Stimulated activated naive CD8-positive, alpha-beta T cell treated with anti-CD3 and anti-CD28 coated beads, Interleukin-15, Interleukin-2, amounts not matched to agents 100 ng/mL and 50 ng/mL, for 24 hours (primary cell): ENCODE results near the gene FHAD1.

Experiments
- H3K27ac Mint-ChIP-seq: one replicate; pipeline ENCODE4 v1.8.0; 2021; ENCODE audit warnings: mild to moderate bottlenecking, mixed read lengths
- H3K27me3 Mint-ChIP-seq: one replicate; pipeline ENCODE4 v1.8.0; 2021; ENCODE audit warnings: mixed read lengths
- H3K36me3 Mint-ChIP-seq: one replicate; pipeline ENCODE4 v1.8.0; 2021; ENCODE audit warnings: low read depth, mixed read lengths
- H3K4me1 Mint-ChIP-seq: one replicate; pipeline ENCODE4 v1.8.0; 2021; ENCODE audit warnings: low read depth, mixed read lengths
- H3K4me3 Mint-ChIP-seq: one replicate; pipeline ENCODE4 v1.8.0; 2021; ENCODE audit warnings: mild to moderate bottlenecking, mixed read lengths
- H3K9me3 Mint-ChIP-seq: one replicate; pipeline ENCODE4 v1.8.0; 2021; ENCODE audit warnings: mixed read lengths

FHAD1 gene

DNA sequence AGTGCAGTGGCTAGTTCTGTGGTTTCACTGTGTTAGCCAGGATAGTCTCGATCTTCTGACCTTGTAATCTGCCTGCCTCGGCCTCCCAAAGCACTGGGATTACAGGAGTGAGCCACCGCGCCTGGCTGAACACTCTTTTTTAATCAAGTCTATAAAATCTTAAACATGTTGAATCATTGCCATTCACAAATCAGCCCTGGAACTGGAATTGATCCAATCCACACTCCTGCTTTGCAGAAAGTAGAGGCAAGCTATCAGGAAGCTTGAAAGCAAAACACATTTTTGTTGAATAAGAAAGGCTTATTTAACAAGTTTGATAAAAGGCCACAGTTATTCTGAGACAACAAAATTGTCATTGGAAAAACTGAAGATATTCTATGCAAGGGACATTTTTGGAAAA lies 144.3 kb downstream of the FHAD1 start:
- no peak overlapping the region for H3K4me3 Mint-ChIP-seq
- peaks cover 10% of the 10 kb centered on the region for H3K27me3 Mint-ChIP-seq
- no peaks in the 10 kb centered on the region for H3K9me3 Mint-ChIP-seq
- H3K36me3 Mint-ChIP-seq = no peaks in the 10 kb centered on the region
- no peak overlapping the region for H3K27ac Mint-ChIP-seq
- H3K4me1 Mint-ChIP-seq = peaks cover 8% of the 10 kb centered on the region

DNA sequence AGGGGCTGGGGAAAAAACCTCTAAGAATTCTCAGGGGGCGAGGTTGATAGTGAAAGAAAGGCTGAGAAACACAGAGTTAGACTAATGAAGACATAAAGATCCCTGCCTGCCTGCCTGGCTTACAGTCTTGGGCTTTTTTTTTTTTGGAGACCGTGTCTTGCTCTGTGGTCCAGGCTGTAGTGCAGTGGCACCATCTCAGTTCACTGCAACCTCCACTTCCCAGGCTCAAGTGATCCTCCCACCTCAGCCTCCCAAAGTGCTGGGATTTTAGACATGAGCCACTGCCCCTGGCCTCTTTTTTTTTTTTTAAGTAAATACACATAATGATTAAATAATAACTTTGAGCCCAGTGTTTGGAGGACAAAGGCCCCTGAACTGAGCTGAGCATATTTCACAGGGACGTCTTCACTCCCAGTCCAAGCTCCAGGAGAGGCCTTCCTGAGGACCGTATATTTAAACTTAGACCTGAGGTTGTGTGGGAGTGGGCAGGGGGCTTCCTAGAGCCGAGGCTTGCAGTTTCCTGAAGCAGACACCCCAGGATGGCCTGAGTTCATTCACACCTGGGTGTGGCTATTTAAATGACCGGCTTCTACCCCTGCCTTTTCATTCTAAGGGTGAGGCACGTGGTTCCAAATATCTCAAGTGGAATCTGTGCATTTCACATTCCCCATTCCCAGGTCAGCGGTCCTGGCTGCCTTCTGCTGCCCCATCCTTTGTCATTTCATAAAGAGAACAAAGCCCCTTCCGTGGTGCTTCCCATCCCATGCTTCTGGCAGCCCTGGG lies 146.6 kb downstream of the FHAD1 start:
- Mint-ChIP-seq H3K36me3 (no peaks in the 10 kb centered on the region), H3K9me3 (no peaks in the 10 kb centered on the region), H3K27me3 (peaks cover 4% of the 10 kb centered on the region)

DNA sequence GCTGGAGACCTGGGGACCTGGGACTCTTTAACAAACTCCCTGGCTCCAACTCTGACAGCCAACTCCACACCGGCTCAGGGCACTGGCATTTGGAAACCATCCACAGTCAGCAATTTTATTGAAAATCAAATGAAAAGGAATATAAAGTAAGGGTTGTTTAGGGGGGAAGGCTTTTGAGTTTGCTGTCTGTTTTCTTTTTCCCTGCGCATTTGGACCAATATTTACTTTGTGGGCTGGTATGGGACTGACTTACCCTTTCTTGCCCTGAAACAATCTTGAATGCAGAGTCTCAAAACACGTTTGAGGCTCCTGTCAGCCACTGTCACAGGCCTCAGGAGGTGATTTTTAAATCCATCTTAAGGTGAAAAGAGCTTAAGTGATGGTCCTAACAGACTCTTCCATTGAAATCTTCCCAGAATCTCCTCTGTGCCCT lies 147.3 kb downstream of the FHAD1 start:
- no peaks in the 10 kb centered on the region for H3K36me3 Mint-ChIP-seq
- no peak overlapping the region for H3K4me3 Mint-ChIP-seq
- peaks cover 4% of the 10 kb centered on the region for H3K27me3 Mint-ChIP-seq
- no peaks in the 10 kb centered on the region for H3K9me3 Mint-ChIP-seq
- H3K27ac Mint-ChIP-seq = no peak overlapping the region
- H3K4me1 Mint-ChIP-seq = no peaks in the 10 kb centered on the region

More for the DNA sequence above, 146.6 kb downstream of the FHAD1 start:
- Mint-ChIP-seq H3K4me1 (no peaks in the 10 kb centered on the region), H3K4me3 (no peak overlapping the region), H3K27ac (no peak overlapping the region)

DNA sequence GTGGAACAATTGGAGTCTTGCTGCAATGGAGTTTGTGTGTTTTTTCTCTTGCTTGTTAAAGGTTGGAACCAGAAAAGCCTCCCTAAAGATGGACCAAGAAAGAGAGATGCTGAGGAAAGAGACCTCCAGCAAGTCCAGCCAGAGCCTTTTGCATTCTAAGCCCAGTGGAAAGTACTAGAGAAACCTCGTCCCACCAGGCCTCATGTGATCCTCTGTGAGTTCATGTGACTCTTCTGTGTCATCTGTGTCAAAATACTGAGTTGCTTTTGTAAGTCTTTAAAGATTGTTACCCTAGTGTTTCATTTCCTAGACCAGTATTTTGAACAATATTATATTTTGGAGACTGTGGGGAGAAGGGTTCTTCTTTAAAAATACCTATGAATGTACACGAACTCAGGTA lies 150.2 kb downstream of the FHAD1 start:
- Mint-ChIP-seq H3K27ac (no peak overlapping the region), H3K4me1 (no peaks in the 10 kb centered on the region), H3K9me3 (no peaks in the 10 kb centered on the region), H3K4me3 (no peak overlapping the region), H3K36me3 (no peaks in the 10 kb centered on the region), H3K27me3 (no peaks in the 10 kb centered on the region)

DNA sequence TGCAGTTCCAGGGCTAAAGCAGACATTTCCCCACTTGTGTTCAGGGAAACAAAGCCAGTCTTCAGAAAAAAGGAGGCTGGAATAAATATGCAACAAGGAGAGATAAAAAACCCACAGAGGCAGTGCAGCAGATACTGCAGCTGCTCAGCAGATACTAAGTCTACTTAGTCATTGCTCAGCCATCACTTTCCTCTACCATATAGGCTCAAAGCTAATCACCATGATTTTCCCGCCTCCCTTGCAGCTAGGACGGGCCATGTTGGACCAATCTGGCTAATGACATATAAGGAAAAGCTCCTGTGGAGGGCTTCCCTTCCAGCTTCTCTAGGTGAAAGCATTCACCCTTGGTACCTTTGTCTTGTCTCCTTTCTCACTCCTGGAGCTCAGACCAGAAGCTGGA lies 152.7 kb downstream of the FHAD1 start:
- H3K4me1 Mint-ChIP-seq = no peaks in the 10 kb centered on the region
- no peak overlapping the region for H3K27ac Mint-ChIP-seq

DNA sequence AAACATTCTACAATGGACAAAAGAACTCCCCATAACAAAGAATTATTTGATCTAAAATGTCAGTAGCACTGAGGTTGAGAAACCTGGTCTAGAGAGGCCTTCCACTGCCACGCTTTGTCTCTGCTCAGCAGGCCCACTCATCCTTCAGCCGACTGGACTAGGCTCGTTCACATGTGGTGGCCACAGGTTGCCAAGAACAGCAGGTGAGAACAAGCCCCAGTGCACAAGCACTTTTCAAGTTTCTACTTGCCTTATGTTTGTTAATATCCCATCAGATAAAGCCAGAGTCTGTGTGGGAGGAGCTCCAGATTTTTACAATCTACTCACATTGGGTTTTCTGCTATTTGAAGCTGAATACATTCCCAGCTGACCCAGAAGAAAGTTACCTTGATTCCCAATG lies 153.6 kb downstream of the FHAD1 start:
- no peaks in the 10 kb centered on the region for H3K27me3 Mint-ChIP-seq
- no peaks in the 10 kb centered on the region for H3K4me1 Mint-ChIP-seq
- no peaks in the 10 kb centered on the region for H3K36me3 Mint-ChIP-seq
- no peaks in the 10 kb centered on the region for H3K9me3 Mint-ChIP-seq
- no peak overlapping the region for H3K4me3 Mint-ChIP-seq
- H3K27ac Mint-ChIP-seq = no peak overlapping the region

More for the DNA sequence above, 152.7 kb downstream of the FHAD1 start:
- Mint-ChIP-seq H3K27me3 (no peaks in the 10 kb centered on the region), H3K36me3 (no peaks in the 10 kb centered on the region), H3K9me3 (no peaks in the 10 kb centered on the region), H3K4me3 (no peak overlapping the region)

DNA sequence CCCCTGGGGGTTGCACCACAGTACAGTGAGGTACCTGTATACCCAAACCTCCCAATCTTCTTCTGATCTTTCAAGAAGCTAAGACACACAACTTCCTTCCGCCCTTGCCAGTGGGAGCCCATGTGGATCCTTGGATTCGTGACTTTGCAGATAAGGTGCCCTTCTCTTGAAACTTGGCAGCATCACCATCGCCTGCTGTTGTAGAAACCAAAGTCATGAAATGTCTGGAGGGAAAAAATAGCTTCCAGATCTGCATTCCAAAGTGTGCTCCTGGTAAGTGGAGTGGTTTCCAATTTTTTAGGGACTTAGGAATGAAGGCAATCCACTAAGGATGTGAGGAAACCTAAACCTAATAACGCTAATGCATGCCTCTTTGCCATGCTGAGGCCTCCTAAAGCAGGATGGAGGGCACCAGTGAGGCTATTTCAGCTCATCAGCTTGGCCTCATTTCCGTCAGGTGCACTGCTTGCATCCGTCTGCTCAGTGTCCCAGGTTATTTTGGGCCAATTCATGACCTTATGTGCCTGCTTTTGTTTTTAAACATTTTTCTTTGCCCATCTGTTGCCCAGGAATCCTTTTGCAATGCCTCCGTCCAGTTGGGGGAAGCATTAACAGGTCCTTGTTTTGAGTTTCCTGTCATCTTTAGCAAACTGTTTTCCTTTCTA lies 154.5 kb downstream of the FHAD1 start:
- Mint-ChIP-seq H3K4me3 (no peak overlapping the region), H3K36me3 (no peaks in the 10 kb centered on the region), H3K27ac (no peak overlapping the region), H3K27me3 (peaks cover under 1% of the 10 kb centered on the region), H3K9me3 (no peaks in the 10 kb centered on the region), H3K4me1 (no peaks in the 10 kb centered on the region)

DNA sequence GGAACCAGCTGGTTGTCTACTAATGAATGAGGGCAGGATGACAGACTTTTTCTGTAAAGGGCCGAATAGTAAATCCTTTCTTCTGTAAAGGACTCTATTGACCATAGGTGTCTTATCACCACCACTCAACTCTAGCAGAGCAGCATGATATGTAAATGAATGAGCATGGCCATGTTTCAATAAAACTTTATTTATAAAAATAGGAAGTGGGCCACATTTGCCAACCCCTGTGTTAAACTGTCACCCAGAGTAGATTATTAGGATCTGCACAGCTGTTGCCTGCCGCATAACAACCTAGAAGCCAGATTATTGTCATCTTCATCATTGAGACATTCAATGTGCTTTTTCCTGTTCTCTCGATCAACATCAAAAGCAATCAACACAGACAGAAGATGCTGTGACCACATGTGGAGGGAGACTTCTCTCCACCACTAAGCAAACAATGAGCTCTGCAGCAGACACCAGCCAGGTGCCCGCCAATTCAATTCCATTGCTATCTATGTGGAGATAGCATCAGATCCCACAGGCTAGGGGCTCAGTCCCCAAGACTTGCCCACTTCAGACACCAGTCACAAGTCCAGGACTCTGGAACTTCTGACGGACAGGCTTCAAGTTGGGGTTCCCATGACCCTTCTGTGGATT lies 155.9 kb downstream of the FHAD1 start:
- Mint-ChIP-seq H3K36me3 (no peaks in the 10 kb centered on the region), H3K4me1 (no peaks in the 10 kb centered on the region)

DNA sequence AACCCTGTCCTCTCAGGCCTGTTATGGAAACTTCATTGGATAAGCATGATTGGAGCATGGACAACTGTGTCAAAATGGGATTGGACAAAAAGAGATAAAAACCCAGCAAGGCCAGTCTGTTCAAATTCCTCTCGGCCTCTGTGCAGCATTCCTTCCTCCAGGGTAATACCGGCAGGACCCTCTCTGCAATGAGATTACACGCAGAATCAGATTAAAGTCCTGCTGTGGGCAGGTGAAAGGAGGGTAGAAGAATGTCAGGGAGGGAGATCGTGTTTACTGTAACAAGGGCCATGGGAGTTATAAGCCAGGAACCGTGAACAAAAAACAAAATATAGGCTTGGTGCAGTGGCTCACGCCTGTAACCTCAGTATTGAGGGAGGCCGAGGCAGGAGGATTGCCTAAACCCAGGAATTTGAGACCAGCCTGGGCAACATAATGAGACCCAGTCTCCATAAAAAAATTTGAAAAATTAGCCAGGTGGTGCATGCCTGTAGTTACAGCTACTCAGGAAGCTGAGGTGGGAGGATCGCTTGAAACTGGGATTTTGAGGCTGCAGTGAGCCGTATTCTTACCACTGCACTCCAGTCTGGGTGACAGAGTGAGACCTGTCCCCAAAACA lies 157.0 kb downstream of the FHAD1 start:
- Mint-ChIP-seq H3K4me1 (peaks cover 4% of the 10 kb centered on the region), H3K4me3 (no peak overlapping the region), H3K36me3 (no peaks in the 10 kb centered on the region), H3K27ac (no peak overlapping the region), H3K27me3 (peaks cover 3% of the 10 kb centered on the region), H3K9me3 (no peaks in the 10 kb centered on the region)

More for the DNA sequence above, 155.9 kb downstream of the FHAD1 start:
- Mint-ChIP-seq H3K4me3 (no peak overlapping the region), H3K27ac (no peak overlapping the region), H3K9me3 (no peaks in the 10 kb centered on the region), H3K27me3 (peaks cover 3% of the 10 kb centered on the region)

DNA sequence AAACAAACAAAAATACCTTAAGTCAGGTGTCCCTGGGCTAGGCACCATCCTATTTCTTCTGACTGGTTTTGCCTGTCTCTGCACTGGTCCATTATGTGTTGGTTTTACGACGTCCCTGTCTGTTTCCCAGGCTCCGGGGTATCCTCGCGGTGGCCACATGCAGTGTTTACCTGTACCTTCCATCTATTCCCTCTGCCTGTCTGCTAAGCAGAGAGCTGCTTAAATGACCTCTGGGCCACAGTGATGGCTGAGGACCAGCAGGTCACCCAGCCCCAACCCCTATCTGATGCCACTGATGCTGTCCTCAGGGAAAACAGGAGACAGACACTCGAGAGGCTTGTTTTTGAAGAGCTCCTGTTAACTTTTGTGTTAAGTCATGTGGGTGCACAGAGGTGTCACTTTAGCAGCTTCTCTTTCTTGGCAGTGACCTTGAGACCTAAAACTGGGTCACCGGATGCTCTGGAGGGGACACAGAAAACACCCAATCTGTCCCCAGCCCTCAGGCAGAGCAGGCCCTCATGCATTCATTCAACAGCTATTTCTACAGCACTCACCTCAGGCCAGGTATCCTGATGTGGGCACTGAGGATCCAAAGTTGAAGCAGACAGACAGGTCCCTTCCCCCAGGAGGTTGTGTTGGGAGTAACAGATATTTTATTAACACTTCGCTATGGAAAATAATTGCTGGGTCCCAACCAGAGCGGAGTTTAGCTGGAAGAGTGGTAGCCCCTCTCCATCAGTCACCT lies 158.3 kb downstream of the FHAD1 start:
- no peaks in the 10 kb centered on the region for H3K36me3 Mint-ChIP-seq
- no peak overlapping the region for H3K27ac Mint-ChIP-seq
- H3K4me1 Mint-ChIP-seq = peaks cover 7% of the 10 kb centered on the region
- peak overlapping the region; percentile 52 for H3K4me3 Mint-ChIP-seq
- H3K27me3 Mint-ChIP-seq = peaks cover 3% of the 10 kb centered on the region
- no peaks in the 10 kb centered on the region for H3K9me3 Mint-ChIP-seq

DNA sequence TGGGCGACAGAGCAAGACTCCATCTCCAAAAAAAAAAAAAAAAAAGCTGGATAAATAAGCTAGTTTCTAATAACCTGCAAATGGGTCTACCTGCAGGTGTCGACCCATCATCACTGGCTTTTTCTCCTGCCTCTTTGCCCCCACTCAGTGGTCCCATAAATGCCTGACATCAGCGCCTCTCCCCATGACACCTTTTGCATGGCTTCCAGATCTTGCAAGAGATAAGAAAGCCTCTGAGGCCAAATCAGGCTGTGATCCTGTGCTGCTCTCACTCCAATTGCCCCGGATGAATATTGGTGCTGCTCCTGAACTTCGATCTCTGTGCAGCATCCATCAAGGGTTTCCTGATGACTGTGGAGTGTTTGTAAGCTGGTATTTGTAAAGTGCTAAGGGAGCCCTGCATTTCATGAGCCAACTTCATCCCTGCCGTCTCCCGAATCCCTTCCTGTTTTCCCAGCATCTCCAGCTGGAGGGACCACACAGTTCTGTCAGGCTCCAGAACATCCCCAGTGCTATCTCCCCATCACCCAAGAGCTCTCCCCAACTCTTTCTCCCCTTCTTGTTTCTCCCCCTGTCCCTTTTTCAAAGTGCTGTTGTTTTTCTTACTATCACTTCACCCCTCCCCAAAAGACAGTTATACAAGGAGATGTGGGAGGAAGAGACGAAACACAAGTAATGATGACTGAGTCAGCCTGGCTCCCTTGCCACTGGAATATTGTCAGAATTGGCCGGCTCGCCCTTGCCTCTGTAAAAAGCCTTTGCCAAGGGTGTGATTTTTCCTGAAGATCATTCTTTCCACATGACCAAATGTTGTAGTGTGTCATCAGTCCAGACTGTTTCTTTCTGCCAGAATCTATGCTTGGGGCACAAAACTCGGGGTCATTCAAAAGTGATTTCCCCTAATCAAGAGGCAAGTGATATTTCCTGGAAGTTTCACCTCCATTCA lies 159.9 kb downstream of the FHAD1 start:
- Mint-ChIP-seq H3K4me3 (no peak overlapping the region), H3K4me1 (peaks cover 13% of the 10 kb centered on the region)

DNA sequence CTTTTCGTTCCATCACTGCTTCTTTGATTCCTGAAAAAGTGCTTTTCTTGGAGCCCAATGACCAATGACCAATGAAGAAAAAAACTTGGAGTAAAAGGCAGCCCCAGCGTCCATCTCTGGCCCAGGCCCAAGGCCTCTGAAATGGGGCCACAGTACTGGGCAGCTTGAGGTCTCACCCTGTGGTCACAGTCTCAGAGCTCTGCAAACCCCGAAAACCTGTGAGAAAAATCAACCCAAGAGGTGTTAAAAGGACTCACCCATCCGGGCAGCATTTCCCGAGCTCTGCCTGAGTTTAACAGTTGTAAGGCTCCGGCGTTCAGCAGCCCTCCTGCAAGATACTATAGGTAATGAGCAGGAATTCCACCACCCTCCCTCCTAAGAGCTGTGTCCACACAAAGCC lies 160.6 kb downstream of the FHAD1 start:
- H3K4me3 Mint-ChIP-seq = no peak overlapping the region

More for the DNA sequence above, 159.9 kb downstream of the FHAD1 start:
- Mint-ChIP-seq H3K9me3 (no peaks in the 10 kb centered on the region), H3K27ac (no peak overlapping the region), H3K27me3 (peaks cover 3% of the 10 kb centered on the region), H3K36me3 (no peaks in the 10 kb centered on the region)

DNA sequence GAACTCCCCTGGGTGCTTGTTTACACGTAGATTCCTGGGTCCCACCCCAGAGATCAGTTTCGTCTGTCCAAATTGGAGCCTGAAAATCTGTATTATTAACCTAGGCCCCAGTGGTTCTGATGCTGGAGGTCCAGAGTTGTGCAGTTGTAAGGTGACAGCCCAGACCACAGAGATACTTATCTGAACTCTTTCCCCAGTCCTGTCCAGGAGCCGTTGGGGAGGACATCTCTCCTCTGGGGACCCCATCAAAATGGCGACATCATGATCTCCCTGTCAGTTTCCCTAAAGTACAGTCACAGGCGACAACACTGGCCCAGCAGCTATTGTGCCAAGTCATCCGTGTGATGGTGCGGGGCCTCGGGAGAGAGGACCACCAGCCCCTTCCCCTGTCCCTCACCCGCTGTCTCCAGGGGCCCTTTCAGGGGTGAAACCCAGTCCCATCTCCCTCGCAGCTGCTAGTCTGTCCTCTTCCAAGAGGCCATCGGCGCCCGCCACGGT lies 161.9 kb downstream of the FHAD1 start:
- Mint-ChIP-seq H3K9me3 (no peaks in the 10 kb centered on the region), H3K4me3 (peak overlapping the region; percentile 74), H3K27me3 (peaks cover 3% of the 10 kb centered on the region), H3K27ac (peak overlapping the region; percentile 83), H3K4me1 (peaks cover 32% of the 10 kb centered on the region), H3K36me3 (peaks cover 5% of the 10 kb centered on the region)

More for the DNA sequence above, 160.6 kb downstream of the FHAD1 start:
- H3K27ac Mint-ChIP-seq = no peak overlapping the region
- no peaks in the 10 kb centered on the region for H3K9me3 Mint-ChIP-seq
- H3K36me3 Mint-ChIP-seq = peaks cover 4% of the 10 kb centered on the region
- H3K27me3 Mint-ChIP-seq = peaks cover 3% of the 10 kb centered on the region
- peaks cover 20% of the 10 kb centered on the region for H3K4me1 Mint-ChIP-seq
